Tibial nerve (tissue), 4 donors: Measurements from ENCODE around the gene AUNIP.

Experiments
- CTCF ChIP-seq, 5 experiments: fragments of 200-600 bp in 3 of 5; fragments of 450-650 bp in 2 of 5; sonication (generic) in 3 of 5; IDR thresholded peaks; one replicate each; pipeline ENCODE4 v1.5.1; 2016 to 2019; ENCODE audit warnings: antibody characterized with exemption in 5 of 5, mild to moderate bottlenecking in 3 of 5, moderate library complexity in 2 of 5
- EP300 ChIP-seq, 2 donors: sonication (generic); formaldehyde crosslinking; IDR thresholded peaks; one replicate each; pipeline ENCODE4 v1.6.1; 2017; ENCODE audit warnings: antibody characterized with exemption in 2 of 2, mild to moderate bottlenecking in 1 of 2
- POLR2A ChIP-seq, 2 donors: fragments of 450-650 bp; IDR thresholded peaks; one replicate each; pipeline ENCODE4 v1.6.1; 2017; ENCODE audit warnings: antibody characterized with exemption in 2 of 2, mild to moderate bottlenecking in 2 of 2, moderate library complexity in 2 of 2

GRCh38 chr1:25805863-25806225 lies 53.4 kb downstream of the AUNIP start:
- TF ChIP-seq CTCF (IDR thresholded peaks at IDR 0.05) (no peak), POLR2A (IDR thresholded peaks at IDR 0.05) (no peak), EP300 (IDR thresholded peaks at IDR 0.05) (peak in 1 of 2 donors; percentile 59)
